HUES64 (cell line): ENCODE measurements around the gene PARVB.

ENCODE experiments used
- H3K27ac ChIP-seq: 2 replicates; pipeline ENCODE4 v1.7.0; 2013; ENCODE audit warnings: low read depth, low read length, inconsistent platforms
- H3K27me3 ChIP-seq: 2 replicates; pipeline ENCODE4 v1.6.1; 2013; ENCODE audit warnings: mild to moderate bottlenecking, low read length; ENCODE audit not compliant: insufficient read depth
- H3K36me3 ChIP-seq: 2 replicates; pipeline ENCODE4 v1.6.1; 2013; ENCODE audit warnings: mild to moderate bottlenecking, low read length; ENCODE audit not compliant: insufficient read depth
- H3K4me1 ChIP-seq: 2 replicates; pipeline ENCODE4 v1.6.1; 2013; ENCODE audit warnings: mild to moderate bottlenecking, low read length, moderate library complexity; ENCODE audit not compliant: insufficient read depth
- H3K4me3 ChIP-seq: 2 replicates; pipeline ENCODE4 v1.5.1; 2013; ENCODE audit warnings: mild to moderate bottlenecking, low read length, moderate library complexity
- H3K9ac ChIP-seq: 2 replicates; pipeline ENCODE4 v1.6.1; 2013; ENCODE audit warnings: mild to moderate bottlenecking, low read depth, low read length
- H3K9me3 ChIP-seq: 2 replicates; pipeline ENCODE4 v1.6.1; 2013; ENCODE audit warnings: low read depth, low read length; ENCODE audit not compliant: insufficient read depth
- WGBS: fragments of 150-250, 120-280 bp; methylation state at CpG from one replicate; pipeline ENCODE4 v1.1.7; 2013; ENCODE audit warnings: missing lambda C conversion rate; 5-methylcytosine and 5-hydroxymethylcytosine counted together

The PARVB gene

GRCh38 chr22:44187652-44188230, 163.6 kb downstream of the PARVB start:
- Histone ChIP-seq H3K9me3 (no peaks in the 10 kb centered on the region), H3K4me3 (no peak overlapping the region), H3K9ac (no peak overlapping the region), H3K27ac (no peak overlapping the region), H3K4me1 (0 out of 2 replicates have a peak, but pooled peaks cover 3% of the 10 kb centered on the region), H3K36me3 (no peaks in the 10 kb centered on the region), H3K27me3 (no peaks in the 10 kb centered on the region)
- 94% methylated on average over 12 of the region's 12 CpGs for WGBS

- no peaks in the 10 kb centered on the region for H3K36me3 ChIP-seq
- no peak overlapping the region for H3K4me3 ChIP-seq
- 97% methylated on average over 8 of the region's 8 CpGs for WGBS
- 0 out of 2 replicates have a peak, but pooled peaks cover 3% of the 10 kb centered on the region for H3K4me1 ChIP-seq
- H3K9me3 ChIP-seq = no peaks in the 10 kb centered on the region
- H3K27me3 ChIP-seq = no peaks in the 10 kb centered on the region
- H3K27ac ChIP-seq = no peak overlapping the region
- H3K9ac ChIP-seq = no peak overlapping the region
These were observed 164.2 kb downstream of the PARVB start for GRCh38 chr22:44188316-44188715.

- Histone ChIP-seq H3K4me3 (no peak overlapping the region), H3K9ac (no peak overlapping the region), H3K4me1 (0 out of 2 replicates have a peak, but pooled peaks cover 3% of the 10 kb centered on the region), H3K27ac (no peak overlapping the region), H3K27me3 (no peaks in the 10 kb centered on the region), H3K9me3 (no peaks in the 10 kb centered on the region), H3K36me3 (no peaks in the 10 kb centered on the region)
- 93% methylated on average over 12 of the region's 12 CpGs for WGBS
These were observed 165.0 kb downstream of the PARVB start for GRCh38 chr22:44188986-44189630.

- no peak overlapping the region for H3K9ac ChIP-seq
- no peaks in the 10 kb centered on the region for H3K9me3 ChIP-seq
- no peak overlapping the region for H3K27ac ChIP-seq
- H3K27me3 ChIP-seq = no peaks in the 10 kb centered on the region
- no peak overlapping the region for H3K4me3 ChIP-seq
- 93% methylated on average over 12 of the region's 12 CpGs for WGBS
- H3K36me3 ChIP-seq = no peaks in the 10 kb centered on the region
- H3K4me1 ChIP-seq = 0 out of 2 replicates have a peak, but pooled peaks cover 3% of the 10 kb centered on the region
These were observed 166.4 kb downstream of the PARVB start for GRCh38 chr22:44190381-44190976.

GRCh38 chr22:44191036-44191454, 166.9 kb downstream of the PARVB start:
- H3K9ac ChIP-seq = no peak overlapping the region
- no peaks in the 10 kb centered on the region for H3K36me3 ChIP-seq
- H3K9me3 ChIP-seq = no peaks in the 10 kb centered on the region
- H3K4me1 ChIP-seq = 0 out of 2 replicates have a peak, but pooled peaks cover 3% of the 10 kb centered on the region
- no peaks in the 10 kb centered on the region for H3K27me3 ChIP-seq
- no peak overlapping the region for H3K27ac ChIP-seq
- H3K4me3 ChIP-seq = no peak overlapping the region
- WGBS = 79% methylated on average over 7 of the region's 9 CpGs

GRCh38 chr22:44192098-44192815, 168.2 kb downstream of the PARVB start:
- Histone ChIP-seq H3K27ac (no peak overlapping the region), H3K9me3 (no peaks in the 10 kb centered on the region), H3K27me3 (no peaks in the 10 kb centered on the region), H3K4me3 (no peak overlapping the region), H3K4me1 (0 out of 2 replicates have a peak, but pooled peaks cover 3% of the 10 kb centered on the region), H3K36me3 (no peaks in the 10 kb centered on the region), H3K9ac (no peak overlapping the region)
- 90% methylated on average over 8 of the region's 8 CpGs for WGBS

GRCh38 chr22:44192816-44193534, 168.9 kb downstream of the PARVB start:
- Histone ChIP-seq H3K27ac (no peak overlapping the region), H3K9ac (no peak overlapping the region), H3K4me3 (no peak overlapping the region), H3K36me3 (no peaks in the 10 kb centered on the region), H3K4me1 (0 out of 2 replicates have a peak, but pooled peaks cover 3% of the 10 kb centered on the region), H3K9me3 (no peaks in the 10 kb centered on the region), H3K27me3 (no peaks in the 10 kb centered on the region)
- 89% methylated on average over 11 of the region's 11 CpGs for WGBS

- Histone ChIP-seq H3K36me3 (no peaks in the 10 kb centered on the region), H3K9ac (no peak overlapping the region), H3K4me3 (no peak overlapping the region), H3K27me3 (no peaks in the 10 kb centered on the region), H3K27ac (no peak overlapping the region), H3K4me1 (0 out of 2 replicates have a peak, but pooled peaks cover 3% of the 10 kb centered on the region), H3K9me3 (no peaks in the 10 kb centered on the region)
- WGBS = 90% methylated on average over 4 of the region's 4 CpGs
These were observed 169.4 kb downstream of the PARVB start for GRCh38 chr22:44193535-44193891.

- Histone ChIP-seq H3K36me3 (no peaks in the 10 kb centered on the region), H3K9ac (no peak overlapping the region), H3K27me3 (no peaks in the 10 kb centered on the region), H3K9me3 (no peaks in the 10 kb centered on the region), H3K4me1 (0 out of 2 replicates have a peak, but pooled peaks cover 3% of the 10 kb centered on the region), H3K4me3 (no peak overlapping the region), H3K27ac (no peak overlapping the region)
- 94% methylated on average over 2 of the region's 2 CpGs for WGBS
These were observed 170.5 kb downstream of the PARVB start for GRCh38 chr22:44194569-44194968.

- H3K9ac ChIP-seq = no peak overlapping the region
- H3K27me3 ChIP-seq = no peaks in the 10 kb centered on the region
- H3K4me3 ChIP-seq = no peak overlapping the region
- H3K9me3 ChIP-seq = no peaks in the 10 kb centered on the region
- H3K36me3 ChIP-seq = no peaks in the 10 kb centered on the region
- H3K4me1 ChIP-seq = 0 out of 2 replicates have a peak, but pooled peaks cover 3% of the 10 kb centered on the region
- WGBS = 82% methylated on average over 5 of the region's 5 CpGs
- no peak overlapping the region for H3K27ac ChIP-seq
These were observed 171.2 kb downstream of the PARVB start for GRCh38 chr22:44195189-44195871.
